GM12801 (cell line): ENCODE data around the gene PHOX2A.

Source experiments
- TF ChIP-seq, protein P1 (sequence below): IDR thresholded peaks from one replicate; pipeline ENCODE4 v1.5.1; 2011; ENCODE audit warnings: control low read depth; ENCODE audit not compliant: insufficient read length; ENCODE audit errors: extremely low read depth

PHOX2A gene

DNA sequence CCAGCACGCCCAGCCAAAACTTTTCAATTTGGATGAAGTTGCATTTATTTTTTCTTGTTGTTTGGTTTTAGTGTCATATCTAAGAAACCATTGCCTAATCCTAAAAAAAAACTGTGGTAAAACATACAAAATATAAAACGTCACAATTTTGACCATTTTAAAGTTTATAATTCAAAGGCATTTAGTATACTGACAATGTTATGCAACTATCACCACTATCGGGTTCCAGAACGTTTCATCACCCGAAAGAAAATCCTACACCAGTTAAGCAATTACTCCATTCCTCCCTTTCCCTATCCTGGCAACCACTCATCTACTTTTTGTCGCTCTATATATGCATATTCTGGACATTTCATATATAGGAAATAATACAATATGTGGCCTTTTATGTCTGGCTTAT is 30.5 kb upstream of the PHOX2A start:
- TF ChIP-seq, protein P1, sequence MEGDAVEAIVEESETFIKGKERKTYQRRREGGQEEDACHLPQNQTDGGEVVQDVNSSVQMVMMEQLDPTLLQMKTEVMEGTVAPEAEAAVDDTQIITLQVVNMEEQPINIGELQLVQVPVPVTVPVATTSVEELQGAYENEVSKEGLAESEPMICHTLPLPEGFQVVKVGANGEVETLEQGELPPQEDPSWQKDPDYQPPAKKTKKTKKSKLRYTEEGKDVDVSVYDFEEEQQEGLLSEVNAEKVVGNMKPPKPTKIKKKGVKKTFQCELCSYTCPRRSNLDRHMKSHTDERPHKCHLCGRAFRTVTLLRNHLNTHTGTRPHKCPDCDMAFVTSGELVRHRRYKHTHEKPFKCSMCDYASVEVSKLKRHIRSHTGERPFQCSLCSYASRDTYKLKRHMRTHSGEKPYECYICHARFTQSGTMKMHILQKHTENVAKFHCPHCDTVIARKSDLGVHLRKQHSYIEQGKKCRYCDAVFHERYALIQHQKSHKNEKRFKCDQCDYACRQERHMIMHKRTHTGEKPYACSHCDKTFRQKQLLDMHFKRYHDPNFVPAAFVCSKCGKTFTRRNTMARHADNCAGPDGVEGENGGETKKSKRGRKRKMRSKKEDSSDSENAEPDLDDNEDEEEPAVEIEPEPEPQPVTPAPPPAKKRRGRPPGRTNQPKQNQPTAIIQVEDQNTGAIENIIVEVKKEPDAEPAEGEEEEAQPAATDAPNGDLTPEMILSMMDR = no peak

DNA sequence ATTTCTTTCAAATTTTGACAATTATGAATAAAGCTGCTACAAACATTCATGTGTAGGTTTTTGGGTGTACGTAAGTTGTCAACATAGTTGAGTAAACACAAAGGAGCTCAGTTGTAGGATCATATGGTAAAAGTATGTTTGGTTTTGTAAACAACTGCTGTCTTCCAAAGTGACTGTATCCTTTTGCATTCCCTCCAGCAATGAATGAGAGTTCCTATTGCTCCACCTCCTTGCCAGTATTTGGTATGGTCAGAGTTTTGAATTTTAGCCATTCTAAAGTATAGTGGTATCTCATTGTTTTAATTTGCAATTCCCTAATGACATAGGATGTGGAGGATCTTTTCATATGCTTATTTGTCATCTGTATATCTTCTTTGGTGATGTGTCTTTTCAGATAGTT is 28.0 kb upstream of the PHOX2A start:
- TF ChIP-seq, protein P1 = no peak

DNA sequence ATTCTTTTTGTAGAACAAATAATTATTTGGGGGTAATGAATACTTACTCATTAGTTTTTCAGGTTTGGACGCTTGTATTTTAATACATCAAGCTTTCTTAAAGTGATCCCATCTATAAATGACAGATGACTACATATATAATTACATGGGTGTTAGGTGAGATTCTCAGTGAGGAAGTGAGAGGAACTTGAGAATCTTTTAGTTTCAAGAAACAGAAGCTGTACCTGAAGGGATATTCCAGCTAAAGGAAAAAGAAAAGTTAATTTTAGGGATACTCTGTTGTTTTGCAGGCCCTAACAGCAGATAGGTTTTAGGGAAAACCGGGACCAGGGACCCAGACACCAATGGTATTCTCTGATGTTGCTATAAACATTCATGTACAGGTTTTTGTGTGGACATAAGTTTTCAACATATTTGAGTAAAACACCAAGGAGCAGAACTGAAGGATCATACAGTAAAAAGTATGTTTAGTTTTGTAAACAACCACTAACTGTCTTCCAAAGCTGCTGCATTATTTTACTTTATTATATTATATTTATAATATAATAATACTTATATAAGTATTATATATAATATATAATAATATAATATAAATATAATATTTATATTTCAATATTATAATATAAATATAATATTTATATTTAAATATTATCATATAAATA is 24.1 kb upstream of the PHOX2A start:
- TF ChIP-seq, protein P1 = no peak

DNA sequence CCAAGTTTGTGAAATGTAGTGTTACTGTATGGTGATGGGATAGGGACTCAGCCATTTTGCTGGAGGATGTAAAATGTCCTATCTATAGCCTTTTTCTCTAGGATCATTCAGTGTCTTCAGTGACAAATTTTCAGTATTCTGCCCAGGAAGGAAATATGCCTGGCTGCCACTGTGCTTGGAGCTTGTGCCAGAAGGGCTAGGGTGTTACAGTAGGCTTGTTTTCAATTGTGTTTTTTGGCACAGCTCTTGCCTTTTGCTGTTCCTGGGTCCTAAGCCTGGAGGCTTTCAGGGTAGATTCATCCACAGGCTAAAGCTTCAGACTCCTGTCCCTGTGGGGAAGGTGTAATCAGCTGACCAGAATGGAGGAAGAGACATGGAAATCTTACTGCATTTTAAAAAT is 22.0 kb upstream of the PHOX2A start:
- TF ChIP-seq, protein P1 = no peak

DNA sequence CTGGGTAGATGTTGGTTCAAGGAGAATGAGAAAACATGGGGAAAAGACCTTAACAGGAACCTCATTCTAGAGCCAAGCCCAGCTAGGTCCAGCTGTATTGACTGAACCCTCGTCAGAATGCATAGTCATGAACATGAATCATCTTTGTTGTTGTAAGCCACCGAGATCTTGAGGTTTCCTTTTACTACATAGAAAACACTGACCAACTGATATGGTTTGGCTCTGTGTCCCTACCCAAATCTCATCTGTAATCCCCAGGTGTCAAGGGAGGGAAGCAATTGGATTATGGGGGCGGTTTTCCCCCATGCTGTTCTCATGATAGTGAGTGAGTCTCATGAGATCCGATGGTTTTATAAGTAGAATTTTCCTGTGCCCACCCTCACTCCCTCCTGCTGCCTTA is 19.4 kb upstream of the PHOX2A start:
- TF ChIP-seq, protein P1 = no peak

DNA sequence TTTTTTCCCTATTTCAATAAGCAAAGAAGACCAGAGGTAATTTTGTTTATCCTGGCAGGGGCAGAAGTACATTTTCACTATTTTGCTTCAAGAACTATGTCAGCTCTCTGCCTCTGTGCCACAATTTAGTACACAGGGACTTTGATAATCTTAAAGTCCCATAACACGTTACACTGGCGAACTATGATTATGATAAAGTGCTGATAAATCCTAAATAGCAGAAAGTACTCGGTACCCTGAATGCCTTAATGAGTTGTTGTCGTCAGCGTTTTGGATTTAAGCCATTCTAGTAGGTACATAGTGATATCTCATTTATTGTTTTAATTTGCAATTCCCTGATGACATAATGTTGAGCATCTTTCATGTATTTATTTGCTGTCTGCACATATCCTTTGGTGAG is 16.6 kb upstream of the PHOX2A start:
- TF ChIP-seq, protein P1 = no peak

DNA sequence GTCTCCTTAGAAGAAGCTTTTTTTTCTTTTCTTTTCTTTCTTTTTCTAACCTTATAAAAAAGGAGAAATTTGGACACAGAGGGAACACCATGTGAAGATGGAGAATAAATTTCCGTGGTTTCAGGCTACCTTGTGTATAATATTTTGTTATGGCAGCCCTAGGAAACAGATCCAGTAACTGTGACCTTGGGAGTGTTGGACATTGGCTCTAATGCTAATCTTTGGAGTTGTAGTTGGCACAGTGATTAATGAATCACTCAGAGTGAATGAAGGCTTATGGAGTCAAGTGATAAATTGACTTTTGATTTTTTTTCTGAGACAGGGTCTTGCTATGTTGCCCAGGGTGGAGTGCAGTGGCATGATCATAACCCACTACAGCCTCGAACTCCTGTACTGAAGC is 15.5 kb upstream of the PHOX2A start:
- TF ChIP-seq, protein P1 = no peak

DNA sequence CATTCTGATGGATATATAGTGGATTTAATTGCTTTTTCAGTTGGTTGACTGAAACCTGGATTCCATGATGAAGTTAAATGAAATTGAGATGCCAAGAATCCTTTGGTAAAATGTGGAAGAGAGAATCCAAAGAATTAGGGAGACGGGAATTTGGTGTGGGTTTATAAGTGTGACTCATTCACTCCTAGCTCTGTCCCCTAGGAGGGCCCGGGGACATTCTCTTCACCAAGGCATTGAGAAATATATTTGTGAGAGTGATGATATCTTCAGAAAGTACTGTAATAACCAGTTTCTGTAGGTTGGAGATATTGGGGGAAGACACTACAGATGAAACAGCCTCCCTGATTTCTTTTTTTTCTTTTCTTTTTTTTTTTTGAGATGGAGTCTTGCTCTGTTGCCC is 13.6 kb upstream of the PHOX2A start:
- TF ChIP-seq, protein P1 = no peak
